ENCODE data around the gene SMLR1. TPM values are rescaled to one million over a fixed set of nuclear protein-coding genes. Genes with fewer than 3 reads are reported as not detected.

SMLR1 gene
- total RNA-seq, 2 experiments from 2014 or later, result not detected

DNA sequence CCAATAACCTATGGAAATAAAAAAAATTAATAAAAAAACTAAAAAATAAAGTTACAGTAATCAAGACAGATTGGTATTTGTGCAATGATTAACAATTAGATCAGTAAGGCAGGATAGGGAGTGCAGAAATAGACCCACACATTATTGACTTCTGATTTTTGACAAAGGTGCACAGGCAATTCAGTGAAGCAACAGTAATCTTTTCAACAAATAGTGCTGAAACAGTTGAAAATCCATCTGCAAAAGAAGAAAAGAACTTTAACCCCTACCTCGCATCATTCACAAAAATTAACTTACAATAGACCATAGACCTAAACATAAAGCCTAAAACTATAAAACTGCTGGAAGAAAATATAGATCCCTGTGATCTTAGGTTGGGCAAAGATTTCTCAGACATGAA lies 4.5 kb upstream of the SMLR1 start:
- H3K36me3 ChIP-seq (ENCODE audit: insufficient read depth, low read length), result no peaks in the 10 kb centered on the region
- H3K4me2 ChIP-seq (ENCODE audit: low read length), result no peak overlapping the region
- H3K4me3 ChIP-seq (ENCODE audit: low read depth, low read length, poor library complexity, severe bottlenecking), result no peak overlapping the region
- H3K4me1 ChIP-seq (ENCODE audit: insufficient read depth, low read length, poor library complexity, severe bottlenecking), result no peaks in the 10 kb centered on the region
- H3K27ac ChIP-seq (ENCODE audit: low read depth, low read length, poor library complexity, severe bottlenecking), result no peak overlapping the region
- no peaks in the 10 kb centered on the region for H3K9me3 ChIP-seq (ENCODE audit: low read length)
- no peak for DNase-seq (ENCODE audit: low spot score)
- H3K9me2 ChIP-seq (ENCODE audit: insufficient read depth, low read length), result no peaks in the 10 kb centered on the region
- ChIA-PET POLR2A (interaction anchor here (1.6 kb wide), 1 partner anchor 7 kb away, joined by 3 read pairs; no protein-coding TSS in a partner anchor), CTCF (ENCODE audit: unreplicated experiment) (no interaction called here)
- BruUV-seq (replicated peaks), result no TSS peak
- TF ChIP-seq CTCF (conservative IDR thresholded peaks at IDR 0.05; ENCODE audit: low read length) (no peak), EZH2phosphoT487 (IDR thresholded peaks at IDR 0.05; ENCODE audit: borderline replicate concordance, low read depth, low read length) (no peak)
- H2AFZ ChIP-seq (ENCODE audit: low read length), result no peak overlapping the region
- no peaks in the 10 kb centered on the region for H4K20me1 ChIP-seq (ENCODE audit: insufficient read depth, low read length)
- intact Hi-C loops (cut with micrococcal nuclease; ENCODE audit: unreplicated experiment), result no loop called here
- H3K79me2 ChIP-seq (ENCODE audit: insufficient read depth, low read depth, low read length), result no peaks in the 10 kb centered on the region

GRCh38 chr6:130824978-130825694 lies 2.1 kb upstream of the SMLR1 start:
- no peaks in the 10 kb centered on the region for H3K79me2 ChIP-seq (ENCODE audit: insufficient read depth, low read depth, low read length)
- no peak for DNase-seq (ENCODE audit: low spot score)
- H3K4me2 ChIP-seq (ENCODE audit: low read length), result no peak overlapping the region
- ChIA-PET CTCF (ENCODE audit: unreplicated experiment) (interaction anchor here (0.6 kb wide), 1 partner anchor 60 kb away, joined by 3 read pairs; no protein-coding TSS in a partner anchor), POLR2A (no interaction called here)
- H3K9me2 ChIP-seq (ENCODE audit: insufficient read depth, low read length), result no peaks in the 10 kb centered on the region
- H3K27ac ChIP-seq (ENCODE audit: low read depth, low read length, poor library complexity, severe bottlenecking), result no peak overlapping the region
- no TSS peak for BruUV-seq (replicated peaks)
- no peaks in the 10 kb centered on the region for H3K4me1 ChIP-seq (ENCODE audit: insufficient read depth, low read length, poor library complexity, severe bottlenecking)
- no peaks in the 10 kb centered on the region for H4K20me1 ChIP-seq (ENCODE audit: insufficient read depth, low read length)
- TF ChIP-seq EZH2phosphoT487 (IDR thresholded peaks at IDR 0.05; ENCODE audit: borderline replicate concordance, low read depth, low read length), result no peak
- TF ChIP-seq CTCF (conservative IDR thresholded peaks at IDR 0.05; ENCODE audit: low read length), result no peak
- no peak overlapping the region for H2AFZ ChIP-seq (ENCODE audit: low read length)
- no peaks in the 10 kb centered on the region for H3K36me3 ChIP-seq (ENCODE audit: insufficient read depth, low read length)
- no peaks in the 10 kb centered on the region for H3K9me3 ChIP-seq (ENCODE audit: low read length)
- intact Hi-C loops (cut with micrococcal nuclease; ENCODE audit: unreplicated experiment), result no loop called here
- H3K4me3 ChIP-seq (ENCODE audit: low read depth, low read length, poor library complexity, severe bottlenecking), result no peak overlapping the region

DNA sequence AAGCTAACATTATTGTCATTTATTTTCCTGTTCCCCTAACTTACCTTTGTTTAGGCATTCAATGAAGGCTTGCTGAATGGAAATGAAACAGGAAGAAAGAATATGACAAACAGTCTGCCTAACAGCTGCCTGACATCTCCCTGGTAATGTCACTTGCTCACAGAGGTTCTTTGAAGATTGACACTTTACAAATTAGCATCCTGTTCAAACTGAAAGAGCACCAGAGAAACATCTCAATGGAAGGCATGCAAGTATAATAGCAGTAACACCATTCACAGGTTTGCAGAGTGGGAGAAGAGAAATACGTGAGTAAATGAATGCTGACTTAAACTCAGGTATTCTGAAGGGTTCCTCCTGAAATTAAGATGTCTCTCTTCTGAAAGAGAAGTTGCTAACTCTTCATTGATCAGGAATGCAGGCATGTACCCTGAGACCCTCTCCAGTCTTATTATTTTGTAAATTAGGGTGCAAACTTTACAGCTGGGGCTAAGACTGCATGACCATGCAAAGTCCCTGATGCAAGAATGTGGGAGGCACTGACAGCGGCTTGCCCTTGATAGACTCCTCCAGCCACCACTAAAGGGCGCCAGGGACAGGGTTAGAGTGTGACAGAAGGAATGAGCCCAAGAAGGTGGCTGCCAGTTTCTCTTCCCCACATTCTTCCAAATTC lies 1.3 kb upstream of the SMLR1 start:
- H3K4me1 ChIP-seq (ENCODE audit: insufficient read depth, low read length, poor library complexity, severe bottlenecking), result no peaks in the 10 kb centered on the region
- TF ChIP-seq CTCF (conservative IDR thresholded peaks at IDR 0.05; ENCODE audit: low read length) (0 out of 2 replicates have a peak, but pooled peaks have one; percentile 23), EZH2phosphoT487 (IDR thresholded peaks at IDR 0.05; ENCODE audit: borderline replicate concordance, low read depth, low read length) (no peak)
- intact Hi-C loops (cut with micrococcal nuclease; ENCODE audit: unreplicated experiment), result no loop called here
- no peaks in the 10 kb centered on the region for H3K79me2 ChIP-seq (ENCODE audit: insufficient read depth, low read depth, low read length)
- DNase-seq (ENCODE audit: low spot score), result peak; percentile 15
- H3K9me2 ChIP-seq (ENCODE audit: insufficient read depth, low read length), result no peaks in the 10 kb centered on the region
- no peaks in the 10 kb centered on the region for H3K36me3 ChIP-seq (ENCODE audit: insufficient read depth, low read length)
- no peak overlapping the region for H3K27ac ChIP-seq (ENCODE audit: low read depth, low read length, poor library complexity, severe bottlenecking)
- H3K4me2 ChIP-seq (ENCODE audit: low read length), result no peak overlapping the region; the same call in 1 of the 2 replicates
- H3K4me3 ChIP-seq (ENCODE audit: low read depth, low read length, poor library complexity, severe bottlenecking), result no peak overlapping the region
- CTCF ChIA-PET (ENCODE audit: unreplicated experiment), result no interaction called here
- POLR2A ChIA-PET, result no interaction called here
- BruUV-seq (replicated peaks), result no TSS peak
- no peaks in the 10 kb centered on the region for H3K9me3 ChIP-seq (ENCODE audit: low read length)
- no peaks in the 10 kb centered on the region for H4K20me1 ChIP-seq (ENCODE audit: insufficient read depth, low read length)
- no peak overlapping the region for H2AFZ ChIP-seq (ENCODE audit: low read length)

Measured in OCI-LY7 (cell line).